Stimulated activated CD4-positive, alpha-beta T cell treated with anti-CD3 and anti-CD28 coated beads, Interleukin-1b, Interleukin-23, amount 100 ng/mL, for 48 hours (primary cell): Measurements from ENCODE around the gene CD1C.
"Not testable (repeated sequence)": the region's sequence is repeated elsewhere in the genome, so short reads cannot be mapped to it uniquely, and the experiment has no call there.

Source experiments
- DNase-seq: peaks from one replicate; pipeline ENCODE4 v3.0.0-alpha.2; 2020

The CD1C gene

GRCh38 chr1:158329733-158330132 is 40.0 kb downstream of the CD1C start:
- DNase-seq = no peak

DNA sequence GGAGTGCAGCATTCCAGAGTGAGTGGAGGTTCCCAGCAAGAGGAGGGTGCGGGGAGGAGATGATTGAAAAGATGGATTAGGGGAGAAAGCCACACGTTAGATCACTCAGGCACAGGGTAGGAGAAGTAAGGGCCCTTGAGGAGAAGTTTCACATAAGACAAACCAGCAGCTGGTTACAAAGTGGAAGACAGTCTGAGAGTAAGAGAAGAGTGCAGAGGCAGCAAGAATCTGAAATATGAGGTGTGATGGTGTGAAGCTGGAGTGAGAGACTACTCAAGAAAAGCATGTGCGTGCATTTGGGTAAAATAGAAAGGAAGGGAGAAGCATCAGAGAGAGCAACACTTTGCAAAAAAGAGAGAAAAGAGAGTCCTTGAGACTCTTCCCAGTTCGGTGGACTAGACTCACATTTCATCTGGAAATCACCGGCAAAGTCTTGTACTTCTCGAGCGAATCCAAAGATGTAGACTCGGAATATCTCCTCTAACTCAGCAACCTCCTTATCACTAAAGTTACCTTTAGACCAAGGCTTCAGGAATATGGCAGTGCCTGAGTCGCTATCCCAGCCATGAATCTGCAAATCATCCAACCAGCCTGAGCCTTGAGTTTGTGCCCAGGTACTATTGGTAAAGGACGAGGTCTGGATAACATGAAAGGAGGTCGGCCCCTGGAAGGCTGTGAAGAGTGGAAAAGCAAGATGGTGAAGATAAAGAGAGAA is 40.8 kb downstream of the CD1C start:
- no peak for DNase-seq

- no peak for DNase-seq
These were observed 41.3 kb downstream of the CD1C start for GRCh38 chr1:158331106-158331425.

DNA sequence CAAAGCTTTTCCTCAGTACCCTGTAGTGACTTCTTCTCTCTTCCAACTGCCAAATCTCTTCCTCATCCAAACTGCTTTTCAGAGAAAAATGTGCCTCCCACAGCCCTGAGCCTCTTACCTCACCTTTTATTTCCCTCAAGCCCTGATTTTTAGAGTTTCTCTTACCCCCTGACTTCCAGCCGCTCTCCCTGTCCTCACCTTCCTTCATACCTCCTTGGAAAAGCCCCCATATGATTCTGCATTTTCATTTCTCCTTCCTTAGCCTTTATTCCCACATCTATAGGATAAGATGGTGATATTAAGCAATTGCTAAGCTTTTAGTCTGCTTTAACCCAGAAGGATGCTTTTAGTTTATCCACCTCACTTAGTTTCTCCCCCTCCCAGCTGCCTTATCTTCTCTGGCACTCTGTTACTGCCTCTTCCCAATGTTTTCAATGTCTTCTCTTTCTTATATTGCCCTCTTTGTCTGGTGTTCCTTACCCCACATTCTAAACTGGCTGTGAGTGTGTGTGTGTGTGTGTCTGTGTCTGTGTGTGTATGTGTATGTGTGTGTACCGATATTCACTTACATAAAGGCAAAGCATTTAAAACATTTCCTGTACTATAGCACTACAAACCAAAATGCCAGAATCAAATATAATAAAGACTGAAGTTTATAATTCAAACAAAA is 41.9 kb downstream of the CD1C start, which contains the start of gene CD1B:
CD1B (minus strand) TSS at position 51 of the 670 bp plus-strand sequence. CDS start 108 bp downstream, outside the sequence.
- DNase-seq = no peak

- no peak for DNase-seq
These were observed 43.9 kb downstream of the CD1C start for GRCh38 chr1:158333405-158334155.

GRCh38 chr1:158334526-158335212 is 44.9 kb downstream of the CD1C start:
- no peak for DNase-seq

GRCh38 chr1:158335213-158335532 is 45.5 kb downstream of the CD1C start:
- DNase-seq = no peak

DNA sequence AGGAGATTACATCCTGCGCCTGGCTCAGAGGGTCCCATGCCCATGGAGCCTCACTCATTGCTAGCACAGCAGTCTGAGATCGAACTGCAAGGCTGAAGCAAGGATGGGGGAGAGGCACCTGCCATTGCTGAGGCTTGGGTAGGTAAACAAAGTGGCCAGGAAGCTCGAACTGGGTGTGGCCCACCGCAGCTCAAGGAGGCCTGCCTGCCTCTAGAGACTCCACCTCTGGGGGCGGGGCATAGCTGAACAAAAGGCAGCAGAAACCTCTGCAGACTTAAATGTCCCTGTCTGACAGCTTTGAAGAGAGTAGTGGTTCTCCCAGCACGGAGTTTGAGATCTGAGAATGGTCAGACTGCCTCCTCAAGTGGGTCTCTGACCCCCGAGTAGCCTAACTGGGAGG is 46.7 kb downstream of the CD1C start:
- DNase-seq = not testable (repeated sequence)
